Measurements from ENCODE around the gene ATP1B2. TPM values are rescaled to one million over a fixed set of nuclear protein-coding genes. Genes with fewer than 3 reads are reported as not detected.

ATP1B2 gene
- not detected for total RNA-seq

GRCh38 chr17:7650509-7651096 is at the start of gene ATP1B2:
TSS of gene ATP1B2 (plus strand) at chr17:7650926. CDS start at chr17:7651519, 593 bp downstream.

GRCh38 chr17:7614425-7615264 is 36.1 kb upstream of the ATP1B2 start, which contains the start of gene FXR2:
TSS of gene FXR2 (minus strand) at chr17:7614897. CDS start at chr17:7614532, 365 bp downstream.

GRCh38 chr17:7627250-7628121 is 23.2 kb upstream of the ATP1B2 start, which contains the start of gene SAT2:
TSS of gene SAT2 (minus strand) at chr17:7627821. CDS start at chr17:7627635, 186 bp downstream.

GRCh38 chr17:7629939-7630571 is 20.7 kb upstream of the ATP1B2 start, which contains the start of gene SHBG:
TSS of gene SHBG (plus strand) at chr17:7630135. CDS start at chr17:7630173, 38 bp downstream.

GRCh38 chr17:7687072-7687907 is 36.6 kb downstream of the ATP1B2 start, which contains the start of gene TP53:
TSS of gene TP53 (minus strand) at chr17:7687490. CDS start at chr17:7676594, 10,896 bp downstream.

GRCh38 chr17:7687908-7688807 is 37.4 kb downstream of the ATP1B2 start, which contains the start of gene WRAP53:
TSS of gene WRAP53 (plus strand) at chr17:7688477. CDS start at chr17:7688649, 172 bp downstream.

GRCh38 chr17:7704601-7705268 is 54.0 kb downstream of the ATP1B2 start, which contains the start of gene EFNB3:
TSS of gene EFNB3 (plus strand) at chr17:7705202. CDS start at chr17:7705599, 397 bp downstream.

Other genes starting within 250 kb of the ATP1B2 start
- 100 to 1,000 TPM in 1 of 2 donors, 10 to 100 TPM in 1; 73.0 to 107 TPM for gene TMEM256, start 246.8 kb upstream of the ATP1B2 start, total RNA-seq
- gene NLGN2, start 243.1 kb upstream of the ATP1B2 start, total RNA-seq: 1 to 10 TPM; 4.0 to 4.1 TPM
- not detected for gene SPEM1, start 230.6 kb upstream of the ATP1B2 start, total RNA-seq
- gene SPEM2, start 225.3 kb upstream of the ATP1B2 start, total RNA-seq: not detected
- gene SPEM3, start 222.1 kb upstream of the ATP1B2 start, total RNA-seq: not detected
- gene TMEM102, start 215.5 kb upstream of the ATP1B2 start, total RNA-seq: 1 to 10 TPM; 7.3 to 7.9 TPM
- under 1 TPM; under 0.01 to 0.33 TPM for gene FGF11, start 211.4 kb upstream of the ATP1B2 start, total RNA-seq
- gene CHRNB1, start 205.9 kb upstream of the ATP1B2 start, total RNA-seq: 1 to 10 TPM; 5.5 to 5.7 TPM
- gene ZBTB4, start 171.3 kb upstream of the ATP1B2 start, total RNA-seq: 10 to 100 TPM; 16.3 to 23.1 TPM
- not detected for gene SLC35G6, start 169.5 kb upstream of the ATP1B2 start, total RNA-seq
- 10 to 100 TPM; 95.3 to 96.9 TPM for gene POLR2A, start 166.6 kb upstream of the ATP1B2 start, total RNA-seq
- gene TNFSF12, start 101.9 kb upstream of the ATP1B2 start, total RNA-seq: 10 to 100 TPM; 14.8 to 19.3 TPM
- 1 to 10 TPM; 2.4 to 2.7 TPM for gene TNFSF13, start 92.2 kb upstream of the ATP1B2 start, total RNA-seq
- 100 to 1,000 TPM in 1 of 2 donors, 10 to 100 TPM in 1; 67.4 to 114 TPM for gene SENP3, start 89.0 kb upstream of the ATP1B2 start, total RNA-seq
- gene CD68, start 71.3 kb upstream of the ATP1B2 start, total RNA-seq: 10 to 100 TPM; 18.3 to 20.0 TPM
- gene MPDU1, start 67.1 kb upstream of the ATP1B2 start, total RNA-seq: 100 to 1,000 TPM; 181 to 189 TPM
- gene SOX15, start 60.8 kb upstream of the ATP1B2 start, total RNA-seq: under 1 TPM in 1 of 2 donors, not detected in 1; 0.33 TPM
- gene FXR2, start 36.0 kb upstream of the ATP1B2 start, total RNA-seq: 10 to 100 TPM; 36.3 to 36.5 TPM
- gene SAT2, start 23.1 kb upstream of the ATP1B2 start, total RNA-seq: 10 to 100 TPM; 22.4 to 24.6 TPM
- gene SHBG, start 20.8 kb upstream of the ATP1B2 start, total RNA-seq: under 1 TPM; 0.33 to 0.34 TPM
- 10 to 100 TPM; 43.0 to 47.1 TPM for gene TP53, start 36.6 kb downstream of the ATP1B2 start, total RNA-seq
- gene WRAP53, start 37.6 kb downstream of the ATP1B2 start, total RNA-seq: 10 to 100 TPM in 1 of 2 donors, 1 to 10 TPM in 1; 8.6 to 17.3 TPM
- gene EFNB3, start 54.3 kb downstream of the ATP1B2 start, total RNA-seq: 1 to 10 TPM in 1 of 2 donors, under 1 TPM in 1; 0.33 to 1.0 TPM
- under 1 TPM; under 0.01 TPM for gene DNAH2, start 66.8 kb downstream of the ATP1B2 start, total RNA-seq
- 1 to 10 TPM; 3.4 to 3.7 TPM for gene KDM6B, start 183.3 kb downstream of the ATP1B2 start, total RNA-seq
- gene TMEM88, start 204.1 kb downstream of the ATP1B2 start, total RNA-seq: under 1 TPM in 1 of 2 donors, not detected in 1; 0.34 TPM
- gene NAA38, start 206.6 kb downstream of the ATP1B2 start, total RNA-seq: 10 to 100 TPM; 47.1 to 68.9 TPM
- 1 to 10 TPM; 5.9 to 8.3 TPM for gene CYB5D1, start 207.1 kb downstream of the ATP1B2 start, total RNA-seq
- 10 to 100 TPM; 46.8 to 69.9 TPM for gene CHD3, start 237.9 kb downstream of the ATP1B2 start, total RNA-seq